Stimulated activated naive CD4-positive, alpha-beta T cell treated with Interleukin-2 at 50 U/mL for 16 hours (primary cell): ENCODE data around the gene PIP4K2B.
A peak's percentile ranks its signal among the peaks of the same experiment; 100 is the strongest.
"Not testable (repeated sequence)": the region's sequence is repeated elsewhere in the genome, so short reads cannot be mapped to it uniquely, and the experiment has no call there.

ENCODE experiments used
- DNase-seq: peaks from one replicate; lab custom pipeline; 2025; lab: John Stamatoyannopoulos, UW

The PIP4K2B gene

GRCh38 chr17:38730526-38731379, 68.6 kb downstream of the PIP4K2B start:
- DNase-seq, result no peak

GRCh38 chr17:38729886-38730525, 69.3 kb downstream of the PIP4K2B start, which contains the start of gene CISD3:
CISD3 (plus strand) TSS chr17:38730341; CDS start chr17:38730359, 18 bp downstream.
- peak; percentile 80 for DNase-seq

- DNase-seq, result no peak
These were observed 69.9 kb downstream of the PIP4K2B start for GRCh38 chr17:38729368-38729885.

DNA sequence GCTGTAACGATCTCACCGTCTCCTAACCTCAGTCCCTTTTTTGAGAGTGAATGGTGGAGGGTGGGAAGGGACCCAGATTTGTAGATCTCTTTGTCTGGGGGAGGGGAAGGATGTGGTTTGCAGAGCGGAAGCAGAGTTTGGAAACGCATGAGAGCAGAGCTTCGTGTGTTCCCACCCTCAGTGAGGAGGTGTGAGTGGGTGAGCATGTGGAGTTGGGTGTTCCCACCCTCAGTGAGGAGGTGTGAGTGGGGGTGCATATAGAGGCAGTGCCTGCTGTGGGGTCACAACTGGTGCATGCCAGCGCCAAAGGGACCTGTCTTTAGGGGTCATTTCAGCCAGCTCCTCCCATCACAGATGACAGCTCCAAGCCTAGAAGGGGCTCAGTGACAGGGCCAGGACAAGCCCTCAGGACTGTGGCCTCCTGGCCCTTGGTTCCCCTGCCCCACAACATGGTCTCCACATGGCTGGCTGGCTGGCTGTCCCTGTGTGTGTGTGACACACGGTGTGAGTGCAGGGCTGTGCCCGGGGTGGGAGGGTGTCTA, 71.0 kb downstream of the PIP4K2B start:
- peak; percentile 43 for DNase-seq

- DNase-seq, result peak; percentile 82
These were observed 71.6 kb downstream of the PIP4K2B start for GRCh38 chr17:38727736-38728135.

GRCh38 chr17:38726145-38726544, 73.2 kb downstream of the PIP4K2B start:
- DNase-seq, result not testable (repeated sequence)

GRCh38 chr17:38725066-38725465, 74.3 kb downstream of the PIP4K2B start:
- no peak for DNase-seq

- DNase-seq, result no peak
These were observed 74.9 kb downstream of the PIP4K2B start for GRCh38 chr17:38724337-38724988.

- no peak for DNase-seq
These were observed 77.6 kb downstream of the PIP4K2B start for GRCh38 chr17:38721802-38722201.

GRCh38 chr17:38720941-38721340, 78.4 kb downstream of the PIP4K2B start:
- no peak for DNase-seq

DNA sequence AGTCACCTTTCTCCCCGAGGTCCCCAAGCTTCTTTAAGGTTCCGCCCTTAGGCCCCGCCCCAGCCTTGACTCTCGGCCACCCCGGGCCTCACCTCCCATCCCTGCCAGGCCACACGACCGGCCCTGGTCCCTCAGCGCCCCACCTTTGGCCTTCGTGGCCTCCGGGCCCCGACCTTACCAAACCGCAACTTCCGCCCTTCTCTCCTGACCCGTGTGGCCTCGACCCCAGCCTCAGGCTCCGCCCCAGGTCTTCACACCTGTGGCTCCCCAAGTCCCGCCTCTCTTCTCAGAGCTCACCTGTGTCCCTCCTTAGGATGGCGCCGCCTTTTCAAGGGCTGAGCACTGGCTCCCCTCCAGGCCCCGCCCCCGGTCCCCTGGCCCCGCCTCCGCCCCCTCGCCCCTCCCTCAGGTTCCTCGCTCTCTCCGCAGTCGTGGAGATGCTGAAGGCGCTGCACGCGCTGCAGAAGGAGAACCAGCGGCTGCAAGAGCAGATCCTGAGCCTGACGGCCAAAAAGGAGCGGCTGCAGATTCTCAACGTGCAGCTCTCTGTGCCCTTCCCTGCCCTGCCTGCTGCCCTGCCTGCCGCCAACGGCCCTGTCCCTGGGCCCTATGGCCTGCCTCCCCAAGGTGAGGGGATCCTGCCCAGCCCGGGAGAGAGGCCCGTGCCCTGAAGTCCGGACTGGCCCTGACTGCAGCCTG, 79.3 kb downstream of the PIP4K2B start:
- no peak for DNase-seq

- DNase-seq, result no peak
These were observed 79.9 kb downstream of the PIP4K2B start for GRCh38 chr17:38719289-38719942.

GRCh38 chr17:38717139-38717745, 82.1 kb downstream of the PIP4K2B start:
- DNase-seq, result no peak

GRCh38 chr17:38716368-38717005, 82.9 kb downstream of the PIP4K2B start:
- DNase-seq, result no peak
